Activated CD8-positive, alpha-beta memory T cell treated with anti-CD3 and anti-CD28 coated beads for 1 hour (primary cell): Measurements from ENCODE around the gene GALNT17.

Source experiments
- DNase-seq, 2 donors: peaks; one replicate each; pipeline ENCODE4 v3.0.0-alpha.2; 2020; ENCODE audit warnings: low read depth in 1 of 2; ENCODE audit errors: extremely low read depth in 1 of 2

The GALNT17 gene

DNA sequence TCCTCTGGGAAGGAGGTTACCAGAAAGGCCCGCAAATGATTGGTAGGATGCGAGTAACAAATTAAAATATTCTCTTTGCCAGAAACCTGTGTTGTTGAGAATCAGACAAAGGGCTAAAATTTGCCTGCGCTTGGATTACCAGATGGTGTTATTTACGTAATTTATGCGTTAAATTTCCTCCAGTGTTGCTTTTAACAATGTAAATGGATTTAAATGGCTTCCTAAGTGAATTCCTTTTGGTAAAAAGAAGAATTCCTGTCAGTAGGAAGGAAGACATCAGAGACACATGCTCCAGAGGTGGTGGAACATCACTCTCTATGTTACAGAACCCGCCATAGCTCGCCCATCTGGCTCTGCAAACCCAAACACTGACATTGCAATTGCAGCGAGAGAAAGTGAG lies 520.6 kb downstream of the GALNT17 start:
- no peak for DNase-seq

DNA sequence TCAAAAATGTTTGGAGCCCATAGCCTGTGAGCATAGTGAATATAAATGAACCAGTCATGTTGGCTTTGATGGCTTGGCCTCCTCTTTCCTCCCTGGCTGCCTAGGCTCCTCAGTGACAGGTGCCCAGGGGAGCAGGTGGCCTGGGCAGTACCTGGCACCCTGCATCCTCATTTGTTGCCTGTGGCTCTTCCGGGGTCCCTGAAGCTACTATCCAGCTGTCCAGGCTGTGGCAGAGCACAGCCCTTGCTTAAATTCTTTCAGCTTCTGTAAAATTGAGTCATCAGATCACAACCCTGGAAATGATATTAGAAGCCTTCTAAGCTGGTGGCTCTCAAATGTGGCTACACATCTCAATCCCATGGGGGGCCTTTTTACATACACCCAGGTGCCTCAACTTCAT lies 525.4 kb downstream of the GALNT17 start:
- DNase-seq, result no peak

DNA sequence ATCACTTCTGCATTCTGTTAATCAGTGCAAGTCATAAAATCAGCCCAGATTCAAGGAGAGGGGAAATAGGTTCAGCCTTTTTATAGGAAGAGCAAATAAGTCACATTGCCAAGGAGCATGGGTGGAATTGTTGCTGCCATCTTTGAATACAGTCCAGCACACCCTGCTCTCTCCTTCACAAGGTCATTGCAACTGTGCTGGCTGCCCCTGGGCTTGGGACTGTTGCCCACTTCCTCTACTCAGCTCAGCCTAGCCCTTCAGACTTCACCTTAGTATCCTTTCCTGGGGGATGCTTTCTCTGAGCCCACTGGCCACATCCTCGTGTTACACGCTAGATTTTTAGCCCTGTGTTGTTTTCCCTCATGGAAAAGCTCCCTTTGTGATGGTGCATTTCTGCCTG lies 527.7 kb downstream of the GALNT17 start:
- no peak for DNase-seq

DNA sequence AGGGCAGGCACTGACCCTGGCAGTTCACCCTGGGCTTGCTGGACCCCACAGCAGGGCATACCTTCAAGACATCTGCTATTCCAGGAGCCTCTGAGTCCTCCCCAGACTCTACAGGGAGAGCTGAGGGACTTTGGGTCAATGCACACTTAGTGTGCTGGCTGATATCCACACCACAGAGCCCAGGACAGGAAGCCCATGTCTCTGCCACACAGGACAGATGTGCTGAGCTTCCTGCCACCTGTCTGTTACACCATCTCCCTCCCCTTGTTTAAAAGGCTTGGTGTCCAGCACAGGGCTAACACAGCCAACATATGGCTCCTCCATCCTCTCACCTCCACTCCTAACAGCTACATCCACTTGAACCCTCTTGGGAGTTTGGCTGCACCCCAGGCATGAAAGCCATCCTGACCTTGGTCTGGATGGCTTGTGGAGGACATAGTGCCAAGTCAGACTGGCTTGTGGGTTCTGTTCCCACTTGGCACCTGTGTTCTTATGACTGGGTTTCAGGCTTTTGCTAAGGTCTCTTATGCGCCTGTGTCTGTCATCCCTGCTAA lies 529.8 kb downstream of the GALNT17 start:
- no peak for DNase-seq

DNA sequence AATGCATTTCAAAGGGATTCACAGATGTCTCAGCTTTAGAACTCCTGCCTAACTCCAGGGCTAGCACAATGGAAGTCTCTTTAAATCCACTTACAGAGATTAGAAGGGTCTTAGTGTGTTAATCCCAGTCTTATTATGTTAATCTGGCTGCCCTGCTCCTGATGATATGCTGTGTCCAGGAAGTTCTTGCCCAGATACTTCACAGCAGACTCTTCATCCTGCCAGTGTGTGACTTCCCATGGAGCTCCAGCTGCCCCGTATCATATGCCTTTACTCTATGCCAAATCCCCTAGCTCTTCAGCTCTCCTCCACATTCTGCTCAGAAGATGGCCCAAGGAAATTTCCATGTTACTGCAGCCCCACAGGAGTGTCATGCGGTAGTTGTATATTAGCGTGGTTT lies 533.8 kb downstream of the GALNT17 start:
- DNase-seq, result no peak

DNA sequence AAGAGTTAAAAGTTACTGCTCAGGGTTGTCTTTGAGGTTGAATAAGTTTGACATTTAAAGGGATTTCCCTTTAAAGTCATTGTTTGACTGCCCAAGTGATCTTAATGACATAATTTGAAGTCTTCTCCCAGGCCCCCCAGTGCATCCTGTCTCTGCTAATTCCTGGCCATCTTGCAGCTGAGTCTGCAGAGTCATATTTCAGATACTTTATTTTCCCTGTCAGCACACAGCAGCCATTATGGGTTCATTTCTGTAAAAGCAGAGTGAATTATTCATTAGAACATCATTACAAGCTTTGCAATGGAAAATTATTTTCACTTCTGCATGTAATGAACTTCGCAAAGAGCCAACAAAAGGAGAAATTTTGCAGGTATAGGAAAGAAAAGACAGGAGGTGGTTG lies 536.6 kb downstream of the GALNT17 start:
- DNase-seq, result no peak

DNA sequence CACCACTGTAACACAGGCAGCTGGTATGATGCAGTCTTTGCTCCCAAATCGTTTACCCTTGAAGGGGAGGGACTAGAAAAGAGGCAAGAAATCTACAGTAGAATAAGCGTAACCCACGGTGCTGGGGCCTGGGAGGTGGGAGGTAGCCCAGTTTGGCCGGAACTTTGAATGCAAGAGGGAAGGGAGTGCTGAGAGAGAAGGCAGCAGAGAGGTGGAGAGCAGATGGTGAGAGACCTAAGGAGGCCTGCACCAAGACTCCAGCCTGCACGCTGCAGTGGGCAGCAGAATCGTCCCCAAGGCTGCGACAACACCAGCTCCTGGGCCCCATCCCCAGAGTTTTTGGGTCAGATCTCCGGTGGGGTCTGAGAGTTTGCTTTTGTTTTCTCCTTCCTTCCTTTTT lies 547.5 kb downstream of the GALNT17 start:
- no peak for DNase-seq

DNA sequence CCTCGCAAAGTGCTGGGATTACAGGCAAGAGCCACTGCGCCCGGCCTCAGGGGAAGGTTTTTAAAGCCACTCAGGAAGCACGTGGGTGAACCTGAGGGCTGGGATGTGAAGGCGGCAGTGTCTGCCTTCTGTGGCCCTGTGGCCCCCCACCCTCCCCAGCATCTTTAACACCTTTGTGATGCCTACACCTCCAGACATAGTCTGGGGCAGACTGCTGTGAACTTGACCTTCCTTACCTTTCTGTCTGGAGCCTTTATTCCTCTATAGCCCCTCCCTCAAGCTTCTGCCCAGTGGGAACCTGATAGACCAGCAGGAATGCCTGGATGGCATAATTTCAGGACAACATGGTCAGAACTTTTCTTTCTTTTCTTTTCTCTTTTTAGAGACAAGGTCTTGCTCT lies 550.2 kb downstream of the GALNT17 start:
- DNase-seq, result no peak

DNA sequence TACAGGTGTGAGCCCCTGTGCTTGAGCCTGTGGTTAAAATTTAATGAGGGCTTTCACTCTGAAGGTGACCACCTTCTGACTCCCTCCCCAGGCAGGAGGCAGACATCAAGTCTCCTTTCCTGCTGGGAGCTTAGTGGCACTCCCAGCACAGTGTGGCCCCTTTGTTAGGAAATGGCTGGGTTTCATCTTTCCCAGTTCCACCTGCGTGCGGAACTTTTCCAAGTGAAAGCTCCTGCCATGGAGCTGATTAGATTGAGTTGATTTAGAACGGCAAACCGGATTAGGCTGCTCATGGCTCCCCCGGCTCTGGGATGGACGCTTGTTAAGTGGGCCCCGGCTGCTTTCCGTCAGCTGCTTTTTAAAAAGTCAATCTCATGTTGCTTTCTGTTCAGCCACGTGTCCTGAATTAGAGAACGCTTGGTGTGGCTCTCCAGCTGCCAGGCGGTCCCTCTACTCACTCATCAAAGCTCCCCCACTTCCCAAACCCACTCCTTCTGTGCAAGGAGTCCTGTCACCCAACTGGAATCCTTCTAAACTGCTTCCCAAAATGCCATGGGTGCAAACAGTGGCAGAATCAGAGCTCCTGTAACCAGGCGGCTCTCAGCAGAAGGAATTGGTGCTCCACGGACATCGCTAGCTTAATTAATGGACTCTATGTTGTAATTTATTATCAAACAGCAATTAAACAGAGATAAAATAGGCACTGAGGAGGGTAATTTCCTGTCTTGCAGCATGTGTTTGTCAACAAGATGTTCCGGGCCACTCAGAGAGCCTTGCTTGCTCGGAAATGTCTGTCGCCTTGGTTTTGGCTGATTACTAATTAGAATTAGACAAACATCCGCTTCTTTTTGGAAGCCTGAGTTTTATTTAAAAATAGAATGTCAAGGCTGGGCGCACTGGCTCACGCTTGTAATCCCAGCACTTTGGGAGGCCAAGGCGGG lies 551.2 kb downstream of the GALNT17 start:
- no peak for DNase-seq

DNA sequence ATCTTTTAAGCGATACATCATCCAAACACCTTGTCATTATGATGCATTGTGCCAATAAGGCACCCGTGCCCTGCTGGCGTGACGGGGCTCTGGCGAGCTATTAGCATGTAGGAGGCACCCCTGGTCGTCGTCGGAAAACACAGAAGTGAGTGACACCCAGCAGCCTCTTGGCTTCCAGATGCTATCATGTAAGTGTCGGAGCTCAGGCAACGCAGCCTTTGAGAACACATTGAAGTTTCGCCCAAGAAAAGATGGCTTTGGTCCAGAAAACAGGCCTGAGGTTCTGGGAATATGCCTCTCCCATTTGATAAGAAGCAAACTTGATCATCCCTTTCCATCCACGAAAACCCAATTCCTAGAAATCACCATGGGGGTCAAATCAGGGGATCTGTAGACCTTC lies 555.3 kb downstream of the GALNT17 start:
- no peak for DNase-seq

DNA sequence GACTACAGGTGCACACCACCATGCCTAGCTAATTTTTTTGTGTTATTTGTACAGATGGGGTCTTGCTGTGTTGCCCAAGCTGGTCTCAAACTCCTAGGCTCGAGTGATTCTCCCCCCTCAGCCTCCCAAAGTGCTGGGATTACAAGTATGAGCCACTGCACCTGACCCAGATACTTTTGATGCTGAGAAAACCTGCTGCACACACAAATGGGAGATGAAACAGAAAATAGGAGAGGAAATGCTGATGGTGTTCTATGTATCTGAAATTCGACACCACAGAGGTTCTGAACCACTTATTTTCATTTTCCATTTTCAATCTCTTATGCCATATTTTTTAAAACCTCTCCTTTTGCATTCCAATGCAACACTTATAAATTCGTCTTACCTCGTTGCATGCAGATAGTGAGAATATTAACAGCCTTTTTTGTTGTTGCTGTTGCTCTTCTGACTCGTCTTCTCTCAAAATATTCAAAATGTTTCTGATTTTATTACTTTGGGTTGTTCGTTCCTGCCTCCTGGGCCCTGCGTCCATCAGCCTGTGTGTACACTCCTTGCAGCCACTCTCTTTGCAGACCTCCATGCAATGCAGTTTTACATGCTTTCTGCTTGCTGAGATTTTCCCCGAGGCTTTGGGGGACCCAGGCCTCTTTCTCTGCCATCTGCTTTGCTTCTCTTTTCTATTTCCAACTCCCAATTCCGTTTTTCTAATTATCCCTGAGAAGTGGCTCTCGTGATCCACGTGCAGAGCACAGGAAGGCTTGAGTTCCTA lies 556.1 kb downstream of the GALNT17 start:
- DNase-seq, result no peak

DNA sequence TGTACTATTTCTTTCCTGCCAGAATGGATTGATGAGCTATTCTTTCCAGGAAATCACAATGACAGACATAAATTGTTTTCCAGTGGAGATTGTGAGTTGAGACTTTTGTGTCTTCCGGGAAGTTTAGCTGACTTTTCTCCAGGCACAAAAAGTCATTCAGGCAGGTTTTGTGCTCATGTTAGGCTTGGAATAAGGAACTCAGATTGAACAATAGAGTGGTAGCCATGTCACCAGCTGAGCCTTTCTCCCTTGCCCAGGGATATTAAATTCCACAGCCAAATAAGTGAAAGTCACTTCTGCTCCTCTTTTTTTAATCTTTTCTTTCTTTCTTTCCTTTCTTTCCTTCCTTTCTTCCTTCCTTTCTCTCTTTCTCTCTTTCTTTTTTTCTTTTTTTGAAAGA lies 559.6 kb downstream of the GALNT17 start:
- no peak for DNase-seq

DNA sequence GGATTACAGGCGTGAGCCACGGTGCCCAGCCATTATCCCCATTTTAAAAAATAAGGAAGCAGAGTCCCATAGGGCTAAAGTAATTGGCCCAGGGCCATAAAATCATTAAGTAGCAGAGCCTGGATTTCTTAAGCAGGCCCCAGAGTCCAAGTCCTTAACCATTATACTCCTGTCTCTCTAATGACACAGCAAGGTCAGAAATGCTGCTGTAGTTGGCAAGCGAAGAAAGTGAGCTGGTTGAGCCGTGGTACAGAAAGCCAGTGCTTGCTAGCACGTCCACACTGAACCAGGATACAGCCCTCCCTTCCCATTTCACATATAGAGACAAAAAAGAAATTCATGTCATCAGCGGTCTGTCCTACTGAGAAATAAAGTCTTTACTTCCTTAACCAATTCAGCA lies 562.7 kb downstream of the GALNT17 start:
- DNase-seq, result no peak

DNA sequence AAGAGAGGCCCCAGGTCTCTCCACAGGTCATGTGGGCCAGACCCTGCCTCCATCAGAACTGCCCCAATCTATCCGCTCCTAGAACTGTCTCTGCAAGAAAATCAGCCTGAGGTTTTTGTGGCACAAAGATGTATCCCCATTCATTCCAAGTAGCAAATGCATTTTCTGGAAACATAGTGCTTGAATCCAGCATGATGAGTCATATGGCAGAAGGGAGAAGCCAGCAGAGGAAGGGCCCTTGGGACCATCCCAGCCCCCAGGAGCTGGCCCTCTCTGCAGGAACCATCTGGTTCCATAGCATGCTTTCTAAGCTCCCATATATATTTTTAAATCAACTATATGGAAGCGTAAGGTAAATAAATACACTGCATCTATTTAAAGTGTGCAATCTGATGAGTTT lies 563.2 kb downstream of the GALNT17 start:
- DNase-seq, result no peak

DNA sequence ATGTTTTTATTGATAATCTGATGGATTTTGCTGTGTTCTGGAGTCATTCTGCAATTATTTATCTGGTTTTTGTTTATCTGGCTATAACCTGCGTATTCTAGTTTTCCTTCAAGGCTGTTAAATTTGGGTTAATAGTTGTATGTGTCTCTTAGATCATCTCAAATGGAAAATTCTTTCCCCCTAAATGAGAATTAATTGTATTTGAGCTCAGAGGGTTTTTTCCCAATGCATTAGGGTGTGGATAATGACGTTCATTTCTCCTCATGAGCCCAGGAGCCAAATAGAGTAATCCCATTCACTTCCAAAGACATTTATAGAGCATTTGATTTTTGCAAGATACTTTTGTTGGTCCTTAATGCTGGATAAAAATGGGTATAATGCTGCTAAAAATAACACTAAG lies 564.6 kb downstream of the GALNT17 start:
- DNase-seq, result no peak

DNA sequence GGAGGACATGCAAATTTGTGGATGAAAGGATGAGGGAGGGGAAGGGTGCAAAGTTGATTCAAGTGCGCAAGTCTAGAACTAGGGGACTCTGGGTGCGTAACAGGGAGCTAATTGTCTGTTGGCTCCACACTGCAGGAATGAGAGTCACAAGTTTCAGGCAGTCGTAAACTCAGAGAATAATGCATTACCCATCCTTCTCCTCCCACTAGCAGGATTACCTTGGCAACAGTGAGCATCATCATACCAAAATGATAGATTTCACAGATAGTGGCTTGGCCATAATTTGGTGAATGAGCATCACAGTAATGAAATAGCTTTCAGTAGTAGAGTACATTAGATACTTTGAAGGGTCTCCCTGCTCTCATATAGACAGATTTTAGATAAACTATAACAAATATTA lies 565.5 kb downstream of the GALNT17 start:
- no peak for DNase-seq

DNA sequence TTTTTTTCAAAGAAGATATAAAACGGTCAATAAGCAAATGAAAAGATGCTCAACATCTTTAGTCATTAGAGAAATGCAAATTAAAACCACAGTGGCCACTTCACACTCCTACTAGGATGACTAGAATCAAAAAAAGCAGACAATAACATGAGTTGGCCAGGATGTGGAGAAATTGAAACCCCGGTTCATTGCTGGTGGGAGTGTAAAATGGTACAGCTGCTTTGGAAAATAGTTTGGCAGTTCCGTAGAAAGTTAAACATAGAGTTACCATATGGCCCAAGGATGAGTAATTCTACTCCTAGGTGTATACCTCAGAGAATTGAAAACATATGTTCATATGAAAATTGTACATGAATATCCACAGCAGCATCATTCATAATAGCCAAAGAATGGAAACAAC lies 573.3 kb downstream of the GALNT17 start:
- no peak for DNase-seq

DNA sequence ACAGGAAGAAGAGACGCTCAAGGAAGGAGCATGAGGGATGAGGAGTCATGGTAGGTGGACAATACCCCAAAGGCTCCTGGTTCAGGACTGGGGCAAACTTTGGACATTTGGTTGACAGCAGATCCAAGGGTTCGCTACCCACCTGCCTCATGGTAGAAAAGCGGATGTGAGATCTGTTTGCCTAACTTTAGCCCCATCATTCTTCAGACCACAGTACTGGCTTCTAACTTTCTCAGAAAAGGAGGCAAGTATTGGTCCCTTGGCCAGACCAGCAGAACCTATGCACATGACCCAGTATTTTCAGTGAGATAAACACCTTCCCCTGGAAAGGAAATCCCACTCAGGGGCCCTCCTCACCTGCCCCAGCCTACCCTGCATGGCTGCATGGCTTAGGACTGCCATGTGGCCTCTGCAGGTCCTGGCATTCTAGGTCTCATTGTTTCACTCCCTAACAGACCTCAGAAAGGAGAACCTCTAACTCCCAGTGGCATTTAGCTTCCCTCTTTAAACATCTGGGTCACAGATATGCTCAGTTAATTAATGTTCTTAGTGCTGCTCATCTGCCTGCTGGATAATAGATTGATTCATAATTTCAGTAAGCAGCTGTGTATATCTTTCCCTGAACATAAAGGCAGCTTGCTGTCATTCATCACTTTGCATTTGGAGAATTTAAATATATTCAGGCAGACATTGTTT lies 574.1 kb downstream of the GALNT17 start:
- DNase-seq, result no peak

DNA sequence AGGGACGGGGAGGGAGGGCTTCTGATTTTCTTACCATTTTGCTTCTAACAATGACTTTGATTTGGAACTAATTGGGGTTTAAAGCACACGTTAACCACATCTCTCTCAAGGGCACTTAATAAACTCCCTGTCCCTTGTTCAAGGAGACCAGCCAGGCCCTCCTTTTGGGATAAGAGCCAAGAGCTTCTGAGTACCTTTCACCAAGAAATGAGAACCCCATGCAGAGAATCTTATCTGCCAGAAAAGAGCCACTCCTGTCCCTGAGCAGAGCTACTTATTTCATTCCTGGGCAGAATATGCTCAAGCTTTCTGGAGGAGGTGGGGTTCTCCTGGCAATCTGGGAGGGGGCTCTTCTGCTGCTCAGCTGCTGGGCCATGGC lies 574.6 kb downstream of the GALNT17 start:
- DNase-seq, result no peak

DNA sequence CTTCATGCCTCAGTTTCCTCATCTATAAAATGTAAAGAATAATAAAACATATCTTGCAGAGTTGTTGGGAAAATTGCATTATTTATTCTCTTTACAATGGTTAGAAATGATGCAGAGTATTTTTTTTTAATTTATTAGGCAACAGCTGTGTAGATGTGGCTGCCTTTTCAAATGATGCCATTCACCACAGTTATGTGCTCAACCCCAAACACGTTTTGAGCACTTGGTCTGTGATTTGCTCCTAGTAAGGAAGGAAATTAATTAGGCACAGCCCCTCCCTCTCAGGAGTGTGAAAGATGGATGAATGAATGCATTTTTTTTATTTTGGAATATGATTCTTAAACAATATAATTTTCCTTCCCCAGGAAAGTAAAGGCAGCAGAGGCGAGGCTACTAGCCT lies 575.1 kb downstream of the GALNT17 start:
- no peak for DNase-seq

DNA sequence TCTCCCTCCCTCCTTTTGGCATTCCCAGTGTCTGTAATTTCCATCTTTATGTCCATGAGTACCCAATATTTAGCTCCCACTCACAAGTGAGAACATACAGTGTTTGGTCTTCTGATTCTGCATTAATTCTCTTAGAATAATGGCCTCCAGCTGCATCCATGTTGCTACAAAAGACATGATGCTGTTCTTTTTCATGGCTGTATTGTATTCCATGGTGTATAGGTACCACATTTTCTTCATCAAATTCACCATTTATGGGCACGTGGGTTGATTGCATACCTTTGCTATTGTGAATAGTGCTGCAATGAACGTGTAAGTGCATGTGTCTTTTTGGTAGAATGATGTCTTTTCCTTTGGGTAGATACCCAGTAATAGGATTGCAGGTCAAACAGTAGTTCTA lies 576.8 kb downstream of the GALNT17 start:
- DNase-seq, result no peak
